Keratinocyte (primary cell): ENCODE measurements around the gene ASXL2. TPM values are rescaled to one million over a fixed set of nuclear protein-coding genes. Genes with fewer than 3 reads are reported as not detected.

Experiments used
- DNase-seq: peaks from one replicate; pipeline ENCODE4 v3.0.0-alpha.2; 2011; ENCODE audit warnings: low read depth, missing footprints, low spot score
- FAIRE-seq: peaks from 2 replicates; lab custom pipeline; 2011; peaks lifted over from hg19 to GRCh38; lab: Jason Lieb, UNC
- H2AFZ ChIP-seq: 2 replicates; pipeline ENCODE4 v1.6.0; 2012; ENCODE audit warnings: low read length, control low read depth, inconsistent platforms; ENCODE audit not compliant: control insufficient read depth
- H3K27ac ChIP-seq: 2 replicates; pipeline ENCODE4 v1.5.1; 2011; ENCODE audit warnings: low read length; ENCODE audit not compliant: control insufficient read depth, insufficient read depth
- H3K27me3 ChIP-seq: 3 replicates; pipeline ENCODE4 v1.6.0; 2011; ENCODE audit warnings: low read length; ENCODE audit not compliant: control insufficient read depth, insufficient read depth; ENCODE audit errors: extremely low read depth
- H3K36me3 ChIP-seq, 2 experiments: 2 replicates in 1 of 2; 3 replicates in 1 of 2; pipeline ENCODE4 v1.5.1; 2011; ENCODE audit warnings: low read length in 2 of 2, mild to moderate bottlenecking in 1 of 2; ENCODE audit not compliant: control insufficient read depth in 2 of 2, insufficient read depth in 2 of 2; ENCODE audit errors: extremely low read depth in 1 of 2
- H3K4me1 ChIP-seq: 3 replicates; pipeline ENCODE4 v1.5.1; 2011; ENCODE audit warnings: low read length; ENCODE audit not compliant: control insufficient read depth, insufficient read depth; ENCODE audit errors: extremely low read depth
- H3K4me2 ChIP-seq: 3 replicates; pipeline ENCODE4 v1.6.0; 2011; ENCODE audit warnings: low read depth, low read length; ENCODE audit not compliant: control insufficient read depth, insufficient read depth; ENCODE audit errors: extremely low read depth
- H3K4me3 ChIP-seq, 3 experiments: fragments of 200-600 bp in 1 of 3; sonication (generic) in 1 of 3; 2 replicates in 2 of 3; 3 replicates in 1 of 3; pipeline ENCODE4 v1.5.1; 2011 to 2016; ENCODE audit warnings: low read length in 3 of 3, mild to moderate bottlenecking in 3 of 3, control low read depth in 2 of 3, inconsistent platforms in 1 of 3, low read depth in 1 of 3, mixed read lengths in 1 of 3, mixed run types in 1 of 3, moderate library complexity in 1 of 3; ENCODE audit not compliant: control insufficient read depth in 2 of 3, insufficient read depth in 2 of 3; ENCODE audit errors: extremely low read depth in 1 of 3
- H3K79me2 ChIP-seq: 2 replicates; pipeline ENCODE4 v1.6.0; 2012; ENCODE audit warnings: low read length; ENCODE audit not compliant: control insufficient read depth, insufficient read depth
- H3K9ac ChIP-seq: 3 replicates; pipeline ENCODE4 v1.6.0; 2011; ENCODE audit warnings: low read length; ENCODE audit not compliant: control insufficient read depth, insufficient read depth; ENCODE audit errors: extremely low read depth
- H3K9me1 ChIP-seq: 3 replicates; pipeline ENCODE4 v1.6.0; 2011; ENCODE audit warnings: low read length; ENCODE audit not compliant: control insufficient read depth, insufficient read depth; ENCODE audit errors: extremely low read depth
- H3K9me3 ChIP-seq: 2 replicates; pipeline ENCODE4 v1.5.1; 2012; ENCODE audit warnings: low read depth, low read length; ENCODE audit not compliant: control insufficient read depth
- H4K20me1 ChIP-seq: 3 replicates; pipeline ENCODE4 v1.6.0; 2011; ENCODE audit warnings: low read length; ENCODE audit not compliant: control insufficient read depth, insufficient read depth; ENCODE audit errors: extremely low read depth
- EZH2 ChIP-seq: IDR thresholded peaks from one replicate; pipeline ENCODE4 v1.6.1; 2012; ENCODE audit warnings: inconsistent platforms, mild to moderate bottlenecking, low read length, moderate library complexity
- dilution Hi-C: fragments of 300-500 bp; cut with MboI; formaldehyde crosslinking; loops from one replicate; pipeline ENCODE4 v1.7.0; 2020; ENCODE audit warnings: low sequenced_read_pairs; ENCODE audit not compliant: extremely low pct_ligation_motif_present
- polyA plus RNA-seq, 5 experiments: library from polyadenylated mRNA; depleted of rRNA in 3 of 5; stranded (reverse) in 3 of 5; stranded (forward) in 1 of 5; unstranded in 1 of 5; fragments of >200 nt; gene quantifications; 1 replicate in 1 of 5; 2 replicates in 3 of 5; 3 replicates in 1 of 5; pipeline versions ENCODE4 v1.2.1 to v1.2.3, GENCODE V29; 2011 to 2012; ENCODE audit warnings: missing spikeins in 2 of 5, low read depth in 1 of 5, low replicate concordance in 1 of 5
- TF ChIP-seq, protein P1 (sequence below), 3 experiments: IDR thresholded peaks in 1 of 3; conservative IDR thresholded peaks in 1 of 3; optimal IDR thresholded peaks in 1 of 3; 2 replicates in 2 of 3; 3 replicates in 1 of 3; pipeline versions ENCODE3 to v1.5.1; 2011; ENCODE audit warnings: low read length in 3 of 3, mild to moderate bottlenecking in 3 of 3, moderate library complexity in 2 of 3, control low read depth in 1 of 3, inconsistent platforms in 1 of 3; ENCODE audit not compliant: insufficient read depth in 2 of 3; ENCODE audit errors: extremely low read depth in 1 of 3

Gene ASXL2
- polyA plus RNA-seq, 1 donor (not counting 4 experiments of a cell fraction or from before 2014, with no cell fraction given), result 12.5 TPM

DNA sequence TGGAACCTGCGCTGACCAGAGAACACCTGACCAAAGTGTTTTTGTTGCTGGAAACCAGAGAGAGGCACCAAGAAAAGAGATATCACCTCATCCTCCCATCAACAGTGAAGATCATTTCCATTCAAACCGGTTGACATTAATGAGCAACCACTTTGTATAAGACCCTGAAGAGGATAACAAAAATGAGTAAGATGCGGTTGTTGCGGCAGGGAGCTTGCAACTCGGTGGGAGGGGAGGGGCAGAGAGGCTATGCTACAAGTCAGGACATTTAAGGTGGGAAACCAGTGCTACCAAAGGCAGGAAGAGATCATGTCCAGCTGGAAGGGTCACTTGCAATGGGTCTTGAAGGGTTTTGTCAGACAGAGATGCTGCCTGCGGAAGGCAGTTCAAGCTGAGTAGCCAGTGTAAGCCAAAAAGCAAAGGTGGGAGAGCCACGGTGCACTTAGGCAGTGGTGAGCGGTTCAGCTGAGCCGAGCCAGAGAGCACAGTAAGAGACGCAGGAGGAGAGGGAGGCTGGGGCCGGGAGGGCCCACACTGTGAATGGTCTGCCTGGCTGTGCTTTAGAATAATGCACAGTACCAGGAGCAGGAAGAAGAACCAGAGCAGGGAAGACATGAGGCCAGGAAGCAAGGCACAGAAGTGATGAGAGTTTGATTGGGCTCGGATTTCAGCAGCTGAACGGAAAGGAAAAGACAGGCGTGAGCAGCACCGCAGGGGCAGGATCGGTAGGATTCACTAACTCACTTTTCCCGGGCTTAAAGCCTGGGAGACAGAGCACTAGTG lies 180.5 kb downstream of the ASXL2 start:
- no peak overlapping the region for H3K4me2 ChIP-seq

DNA sequence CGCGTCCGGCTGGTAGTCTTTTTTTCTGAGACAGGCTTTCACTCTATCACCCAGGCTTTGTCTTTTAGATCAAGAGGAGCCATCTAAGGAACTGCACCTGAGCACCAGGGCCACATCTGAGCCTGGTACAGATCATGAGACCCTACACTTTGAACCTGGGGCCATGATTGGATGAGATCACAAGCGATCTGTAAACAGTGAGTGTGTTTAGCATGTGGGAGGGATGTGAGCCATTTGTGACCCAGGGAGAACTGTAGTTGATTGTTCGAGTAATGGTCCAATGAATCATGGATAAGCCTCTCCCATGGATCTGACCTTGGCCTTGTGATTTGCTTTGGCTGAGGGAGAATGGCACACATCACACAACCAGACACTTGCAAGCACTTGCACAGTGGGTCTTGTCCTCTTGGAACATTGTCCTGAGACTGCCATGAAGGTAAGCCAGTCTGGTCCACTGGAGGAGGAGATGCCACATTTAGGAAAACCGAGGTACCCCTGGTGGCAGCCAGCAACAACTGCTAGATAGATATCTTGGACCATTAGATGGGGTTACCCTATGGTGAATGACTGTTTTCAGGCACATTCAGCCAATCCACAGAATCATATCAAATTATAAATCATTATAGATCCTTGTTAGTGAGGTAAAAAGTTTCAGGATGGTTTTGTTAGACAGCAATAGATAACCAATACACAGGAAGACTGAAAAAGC lies 185.4 kb downstream of the ASXL2 start:
- TF ChIP-seq, protein P1, sequence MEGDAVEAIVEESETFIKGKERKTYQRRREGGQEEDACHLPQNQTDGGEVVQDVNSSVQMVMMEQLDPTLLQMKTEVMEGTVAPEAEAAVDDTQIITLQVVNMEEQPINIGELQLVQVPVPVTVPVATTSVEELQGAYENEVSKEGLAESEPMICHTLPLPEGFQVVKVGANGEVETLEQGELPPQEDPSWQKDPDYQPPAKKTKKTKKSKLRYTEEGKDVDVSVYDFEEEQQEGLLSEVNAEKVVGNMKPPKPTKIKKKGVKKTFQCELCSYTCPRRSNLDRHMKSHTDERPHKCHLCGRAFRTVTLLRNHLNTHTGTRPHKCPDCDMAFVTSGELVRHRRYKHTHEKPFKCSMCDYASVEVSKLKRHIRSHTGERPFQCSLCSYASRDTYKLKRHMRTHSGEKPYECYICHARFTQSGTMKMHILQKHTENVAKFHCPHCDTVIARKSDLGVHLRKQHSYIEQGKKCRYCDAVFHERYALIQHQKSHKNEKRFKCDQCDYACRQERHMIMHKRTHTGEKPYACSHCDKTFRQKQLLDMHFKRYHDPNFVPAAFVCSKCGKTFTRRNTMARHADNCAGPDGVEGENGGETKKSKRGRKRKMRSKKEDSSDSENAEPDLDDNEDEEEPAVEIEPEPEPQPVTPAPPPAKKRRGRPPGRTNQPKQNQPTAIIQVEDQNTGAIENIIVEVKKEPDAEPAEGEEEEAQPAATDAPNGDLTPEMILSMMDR (optimal IDR thresholded peaks at IDR 0.05 in 1 of 3, IDR thresholded peaks at IDR 0.05 in 1 of 3, conservative IDR thresholded peaks at IDR 0.05 in 1 of 3; ENCODE audit: extremely low read depth in 1 of 3, insufficient read depth in 2 of 3, low read length in 3 of 3), result peak in 1 of 3 experiments; percentile 19
- no peak for TF ChIP-seq EZH2
- H3K36me3 ChIP-seq, result no peaks in the 10 kb centered on the region
- DNase-seq, result no peak
- FAIRE-seq, result no peak
- no peaks in the 10 kb centered on the region for H3K27me3 ChIP-seq
- H3K9me1 ChIP-seq, result no peaks in the 10 kb centered on the region
- no peak overlapping the region for H3K27ac ChIP-seq
- no peak overlapping the region for H2AFZ ChIP-seq
- H3K4me2 ChIP-seq, result no peak overlapping the region
- H3K79me2 ChIP-seq, result no peaks in the 10 kb centered on the region
- H4K20me1 ChIP-seq, result no peaks in the 10 kb centered on the region
- no peaks in the 10 kb centered on the region for H3K9me3 ChIP-seq
- no peak overlapping the region for H3K9ac ChIP-seq
- no peaks in the 10 kb centered on the region for H3K4me1 ChIP-seq
- no peak overlapping the region for H3K4me3 ChIP-seq
- dilution Hi-C loops, result no loop called here

More for the DNA sequence above, 180.5 kb downstream of the ASXL2 start:
- H3K9me3 ChIP-seq, result no peaks in the 10 kb centered on the region
- H3K4me1 ChIP-seq, result peaks cover 19% of the 10 kb centered on the region
- no peaks in the 10 kb centered on the region for H3K9me1 ChIP-seq
- no peak for TF ChIP-seq EZH2
- TF ChIP-seq, protein P1 (optimal IDR thresholded peaks at IDR 0.05 in 1 of 3, IDR thresholded peaks at IDR 0.05 in 1 of 3, conservative IDR thresholded peaks at IDR 0.05 in 1 of 3; ENCODE audit: extremely low read depth in 1 of 3, insufficient read depth in 2 of 3, low read length in 3 of 3), result no peak
- DNase-seq (no peak), FAIRE-seq (no peak)
- H4K20me1 ChIP-seq, result no peaks in the 10 kb centered on the region
- no peak overlapping the region for H3K9ac ChIP-seq
- H3K36me3 ChIP-seq, result no peaks in the 10 kb centered on the region
- no peak overlapping the region for H3K27ac ChIP-seq
- no peak overlapping the region for H2AFZ ChIP-seq
- dilution Hi-C loops, result no loop called here
- no peaks in the 10 kb centered on the region for H3K79me2 ChIP-seq
- no peaks in the 10 kb centered on the region for H3K27me3 ChIP-seq
- no peak overlapping the region for H3K4me3 ChIP-seq
